ENCODE data around the gene NUDT4.
A peak's percentile ranks its signal among the peaks of the same experiment; 100 is the strongest.

Gene NUDT4

GRCh38 chr12:93377252-93378195 lies at the start of gene NUDT4:
Gene NUDT4 (plus strand): TSS chr12:93377925. CDS start chr12:93378323, 398 bp downstream.
- TF ChIP-seq CTCF (IDR thresholded peaks at IDR 0.05; ENCODE audit: insufficient read depth, low read length, poor library complexity, severe bottlenecking) = no peak
- peak; percentile 97 for DNase-seq (ENCODE audit: extremely low read depth, insufficient read length)
- Histone ChIP-seq H3K27me3 (replicated peaks; ENCODE audit: control insufficient read depth, insufficient read depth, low read length) (no peaks in the 10 kb centered on the region), H3K4me3 (replicated peaks; ENCODE audit: low read depth, low read length) (peak within 1 kb of the TSS; percentile 71), H3K36me3 (ENCODE audit: control insufficient read depth, insufficient read depth, low read length) (no peaks in the 10 kb centered on the region)

GRCh38 chr12:93333054-93333453 lies 44.7 kb upstream of the NUDT4 start:
- no peak for TF ChIP-seq CTCF (IDR thresholded peaks at IDR 0.05; ENCODE audit: insufficient read depth, low read length, poor library complexity, severe bottlenecking)
- no peak for DNase-seq (ENCODE audit: extremely low read depth, insufficient read length)
- H3K27me3 ChIP-seq (replicated peaks; ENCODE audit: control insufficient read depth, insufficient read depth, low read length) = no peaks in the 10 kb centered on the region
- H3K36me3 ChIP-seq (ENCODE audit: control insufficient read depth, insufficient read depth, low read length) = no peaks in the 10 kb centered on the region
- H3K4me3 ChIP-seq (replicated peaks; ENCODE audit: low read depth, low read length) = no peak overlapping the region

GRCh38 chr12:93333828-93334227 lies 43.9 kb upstream of the NUDT4 start:
- no peaks in the 10 kb centered on the region for H3K36me3 ChIP-seq (ENCODE audit: control insufficient read depth, insufficient read depth, low read length)
- H3K27me3 ChIP-seq (replicated peaks; ENCODE audit: control insufficient read depth, insufficient read depth, low read length) = no peaks in the 10 kb centered on the region
- no peak for DNase-seq (ENCODE audit: extremely low read depth, insufficient read length)
- TF ChIP-seq CTCF (IDR thresholded peaks at IDR 0.05; ENCODE audit: insufficient read depth, low read length, poor library complexity, severe bottlenecking) = no peak
- no peak overlapping the region for H3K4me3 ChIP-seq (replicated peaks; ENCODE audit: low read depth, low read length)

- TF ChIP-seq CTCF (IDR thresholded peaks at IDR 0.05; ENCODE audit: insufficient read depth, low read length, poor library complexity, severe bottlenecking) = no peak
- no peaks in the 10 kb centered on the region for H3K36me3 ChIP-seq (ENCODE audit: control insufficient read depth, insufficient read depth, low read length)
- no peak for DNase-seq (ENCODE audit: extremely low read depth, insufficient read length)
These were observed 42.0 kb upstream of the NUDT4 start for GRCh38 chr12:93335603-93336162.

GRCh38 chr12:93336291-93336741 lies 41.4 kb upstream of the NUDT4 start:
- Histone ChIP-seq H3K36me3 (ENCODE audit: control insufficient read depth, insufficient read depth, low read length) (no peaks in the 10 kb centered on the region), H3K4me3 (replicated peaks; ENCODE audit: low read depth, low read length) (no peak overlapping the region), H3K27me3 (replicated peaks; ENCODE audit: control insufficient read depth, insufficient read depth, low read length) (no peaks in the 10 kb centered on the region)
- no peak for DNase-seq (ENCODE audit: extremely low read depth, insufficient read length)
- no peak for TF ChIP-seq CTCF (IDR thresholded peaks at IDR 0.05; ENCODE audit: insufficient read depth, low read length, poor library complexity, severe bottlenecking)

More at GRCh38 chr12:93335603-93336162, 42.0 kb upstream of the NUDT4 start:
- H3K4me3 ChIP-seq (replicated peaks; ENCODE audit: low read depth, low read length) = no peak overlapping the region
- no peaks in the 10 kb centered on the region for H3K27me3 ChIP-seq (replicated peaks; ENCODE audit: control insufficient read depth, insufficient read depth, low read length)

Measured in GM06990 (cell line).